HepG2 (cell line): ENCODE results near the gene DLEC1. TPM values are rescaled to one million over a fixed set of nuclear protein-coding genes. Genes with fewer than 3 reads are reported as not detected.
A peak's percentile ranks its signal among the peaks of the same experiment; 100 is the strongest.

Experiments
- AFF4 ChIP-seq: sonication (generic); formaldehyde crosslinking; IDR thresholded peaks from 2 replicates; pipeline ENCODE4 v1.4.0; 2020; ENCODE audit warnings: missing genetic modification reagents
- ATF3 ChIP-seq: sonication (generic); formaldehyde crosslinking; IDR thresholded peaks from 2 replicates; pipeline ENCODE4 v1.4.0; 2020; ENCODE audit warnings: missing genetic modification reagents
- ETV5 ChIP-seq: IDR thresholded peaks from 2 replicates; pipeline ENCODE4 v1.6.1; 2018; ENCODE audit warnings: missing biosample characterization, missing genetic modification reagents, inconsistent platforms, borderline replicate concordance
- FOXJ3 ChIP-seq: sonication (generic); formaldehyde crosslinking; IDR thresholded peaks from 2 replicates; pipeline ENCODE4 v1.4.0; 2020; ENCODE audit warnings: missing genetic modification reagents, mild to moderate bottlenecking, borderline replicate concordance
- HOXA3 ChIP-seq: sonication (generic); formaldehyde crosslinking; IDR thresholded peaks from 2 replicates; pipeline ENCODE4 v1.5.0; 2020; ENCODE audit warnings: missing genetic modification reagents
- IKZF5 ChIP-seq: IDR thresholded peaks from 2 replicates; pipeline ENCODE4 v1.6.1; 2018; ENCODE audit warnings: missing genetic modification reagents, mild to moderate bottlenecking, missing compliant biosample characterization
- JUN ChIP-seq: sonication (generic); formaldehyde crosslinking; IDR thresholded peaks from 2 replicates; pipeline ENCODE4 v1.4.0; 2020; ENCODE audit warnings: mild to moderate bottlenecking, missing genetic modification reagents
- MED8 ChIP-seq: sonication (generic); formaldehyde crosslinking; IDR thresholded peaks from 2 replicates; pipeline ENCODE4 v1.8.1; 2023; ENCODE audit warnings: mild to moderate bottlenecking, missing genetic modification reagents; ENCODE audit not compliant: insufficient replicate concordance
- POLR2A ChIP-seq, 2 experiments: IDR thresholded peaks; 2 replicates each; pipeline ENCODE4 v1.6.1; 2011; ENCODE audit warnings: low read depth in 2 of 2, low read length in 2 of 2, mild to moderate bottlenecking in 1 of 2, moderate library complexity in 1 of 2; ENCODE audit not compliant: insufficient read depth in 1 of 2
- SCMH1 ChIP-seq: sonication (generic); formaldehyde crosslinking; IDR thresholded peaks from 2 replicates; pipeline ENCODE4 v1.9.0; 2021; ENCODE audit warnings: missing genetic modification reagents, mild to moderate bottlenecking, borderline replicate concordance
- TAF1 ChIP-seq: sonication (generic); formaldehyde crosslinking; IDR thresholded peaks from 2 replicates; pipeline ENCODE4 v1.4.0; 2020; ENCODE audit warnings: missing genetic modification reagents
- TBX2 ChIP-seq: sonication (generic); formaldehyde crosslinking; IDR thresholded peaks from 2 replicates; pipeline ENCODE4 v1.5.0; 2020; ENCODE audit warnings: missing genetic modification reagents, mild to moderate bottlenecking, borderline replicate concordance
- THAP11 ChIP-seq: IDR thresholded peaks from 2 replicates; pipeline ENCODE4 v1.6.1; 2016; ENCODE audit warnings: missing biosample characterization, missing genetic modification reagents
- YY1 ChIP-seq: IDR thresholded peaks from 2 replicates; pipeline ENCODE4 v1.6.1; 2011; ENCODE audit warnings: low read length, low read depth, moderate library complexity, mild to moderate bottlenecking; ENCODE audit not compliant: insufficient read depth, insufficient replicate concordance
- ZBTB3 ChIP-seq: sonication (generic); formaldehyde crosslinking; IDR thresholded peaks from 2 replicates; pipeline ENCODE4 v1.4.0; 2020; ENCODE audit warnings: low read depth, mild to moderate bottlenecking, moderate library complexity, missing genetic modification reagents, borderline replicate concordance
- ZNF432 ChIP-seq: sonication (generic); formaldehyde crosslinking; IDR thresholded peaks from 2 replicates; pipeline ENCODE4 v1.5.0; 2020; ENCODE audit warnings: missing genetic modification reagents, mild to moderate bottlenecking, borderline replicate concordance
- ZNF724P ChIP-seq: sonication (generic); formaldehyde crosslinking; IDR thresholded peaks from 2 replicates; pipeline ENCODE4 v1.8.0; 2022; ENCODE audit warnings: missing genetic modification reagents, borderline replicate concordance
- ZNF782 ChIP-seq: sonication (generic); formaldehyde crosslinking; IDR thresholded peaks from 2 replicates; pipeline ENCODE4 v1.4.0; 2020; ENCODE audit warnings: missing genetic modification reagents, mild to moderate bottlenecking, borderline replicate concordance
- polyA plus RNA-seq, 8 experiments: library from polyadenylated mRNA; depleted of rRNA in 3 of 8; stranded (reverse) in 7 of 8; unstranded in 1 of 8; fragments of >200 nt; fragmentation: Illumina TruSeq in 4 of 8; extraction: Trizol in 4 of 8; gene quantifications; 2 replicates each; pipeline versions ENCODE4 v1.2.1 to v1.2.3, GENCODE V29; 2011 to 2016; ENCODE audit warnings: low read depth in 4 of 8, missing spikeins in 1 of 8, mixed read lengths in 1 of 8; ENCODE audit not compliant: insufficient read depth in 1 of 8
- total RNA-seq, 5 experiments: library from RNA; depleted of rRNA; stranded (reverse); fragments of >200 nt; fragmentation: Illumina TruSeq; extraction: Trizol; gene quantifications; 2 replicates each; pipeline ENCODE4 v1.2.3, GENCODE V29; 2016; ENCODE audit warnings: low read depth in 1 of 5

The DLEC1 gene
- total and polyA plus RNA-seq, 2 of the 13 experiments (the other 11 are each of a cell fraction or from before 2014, with no cell fraction given) = 0.09 TPM; not detected in 1

- TF ChIP-seq TAF1 = no peak
- TF ChIP-seq SCMH1 (CRISPR knock-in tag) = no peak
- 0 out of 2 replicates have a peak, but pooled peaks have one; percentile 15 for TF ChIP-seq TBX2 (CRISPR knock-in tag)
- TF ChIP-seq ATF3 (CRISPR knock-in tag) = peak; percentile 81; the same call in 1 of the 2 replicates
- TF ChIP-seq HOXA3 (CRISPR knock-in tag) = peak; percentile 64
- no peak for TF ChIP-seq ZNF432 (CRISPR knock-in tag)
- TF ChIP-seq IKZF5 (CRISPR knock-in tag) = no peak
- no peak for TF ChIP-seq ZBTB3 (CRISPR knock-in tag)
- TF ChIP-seq YY1 = no peak
- no peak for TF ChIP-seq THAP11 (CRISPR knock-in tag)
- no peak for TF ChIP-seq FOXJ3 (CRISPR knock-in tag)
- 0 out of 2 replicates have a peak, but pooled peaks have one; percentile 25 for TF ChIP-seq JUN
- no peak for TF ChIP-seq POLR2A (IDR thresholded peaks at IDR 0.05; ENCODE audit: insufficient read depth in 1 of 2, low read depth in 2 of 2, low read length in 2 of 2)
- no peak for TF ChIP-seq ZNF782 (CRISPR knock-in tag)
- TF ChIP-seq ZNF724P = no peak
- no peak for TF ChIP-seq MED8 (CRISPR knock-in tag)
- TF ChIP-seq AFF4 (CRISPR knock-in tag) = no peak
- no peak for TF ChIP-seq ETV5
- TF ChIP-seq, all 625 proteins: peak for 15
Measured at GRCh38 chr3:38054499-38055001, 15.5 kb downstream of the DLEC1 start (continued).
